Small intestine (tissue), 7 donors: ENCODE measurements around the gene XRCC5. TPM values are rescaled to one million over a fixed set of nuclear protein-coding genes. Genes with fewer than 3 reads are reported as not detected.

Experiments
- DNase-seq, 2 donors: peaks; one replicate each; pipeline versions ENCODE4 v3.0.0 to v3.0.0-alpha.2; 2013
- FAIRE-seq: peaks from 2 replicates; lab custom pipeline; 2012; peaks lifted over from hg19 to GRCh38; lab: Jason Lieb, UNC
- H3K27ac ChIP-seq, 3 donors: one replicate each; pipeline ENCODE4 v1.5.1; 2013; ENCODE audit warnings: low read length in 2 of 3, mild to moderate bottlenecking in 2 of 3, control low read depth in 1 of 3, inconsistent platforms in 1 of 3, low read depth in 1 of 3, moderate library complexity in 1 of 3
- H3K27me3 ChIP-seq, 3 donors: one replicate each; pipeline ENCODE4 v1.6.1; 2013; ENCODE audit warnings: low read length in 3 of 3, inconsistent platforms in 1 of 3; ENCODE audit not compliant: control insufficient read depth in 3 of 3, insufficient read depth in 3 of 3
- H3K36me3 ChIP-seq, 3 donors: one replicate each; pipeline ENCODE4 v1.6.1; 2013; ENCODE audit warnings: low read length in 3 of 3, inconsistent platforms in 1 of 3, low read depth in 1 of 3, mild to moderate bottlenecking in 1 of 3, moderate library complexity in 1 of 3; ENCODE audit not compliant: control insufficient read depth in 3 of 3, insufficient read depth in 2 of 3
- H3K4me1 ChIP-seq, 3 donors: one replicate each; pipeline ENCODE4 v1.6.1; 2013; ENCODE audit warnings: low read length in 2 of 3, inconsistent platforms in 1 of 3, low read depth in 1 of 3, mild to moderate bottlenecking in 1 of 3, moderate library complexity in 1 of 3; ENCODE audit not compliant: control insufficient read depth in 3 of 3, insufficient read depth in 2 of 3
- H3K4me3 ChIP-seq, 3 donors: one replicate each; pipeline ENCODE4 v1.5.1; 2013; ENCODE audit warnings: low read length in 3 of 3, control low read depth in 1 of 3, inconsistent platforms in 1 of 3, low read depth in 1 of 3, mild to moderate bottlenecking in 1 of 3, moderate library complexity in 1 of 3
- H3K9me3 ChIP-seq, 2 donors: one replicate each; pipeline ENCODE4 v1.6.1; 2013; ENCODE audit warnings: low read depth in 1 of 2, low read length in 1 of 2; ENCODE audit not compliant: control insufficient read depth in 2 of 2, insufficient read depth in 1 of 2
- WGBS, 3 donors: extraction: QIAGEN DNeasy Blood & Tissue Kit; methylation state at CpG; one replicate each; pipeline ENCODE4 v1.1.7; 2013; 5-methylcytosine and 5-hydroxymethylcytosine counted together
- polyA plus RNA-seq, 4 donors: library from polyadenylated mRNA; stranded (reverse) in 3 of 4; unstranded in 1 of 4; fragments of 200-250 nt in 3 of 4; fragments of 120-200 nt in 1 of 4; gene quantifications; one replicate each; pipeline versions ENCODE4 v1.2.1 to v1.2.3, GENCODE V29; 2013
- donor health status: healthy with polysubstance abuse.
- donor health status: control.
- donor health status: control.
- donor health status: Bipolar disorder and iron deficiency.
- donor health status: healthy.

XRCC5 gene
- polyA plus RNA-seq, 4 donors, result 76.7 to 188 (median 99.5) TPM

DNA sequence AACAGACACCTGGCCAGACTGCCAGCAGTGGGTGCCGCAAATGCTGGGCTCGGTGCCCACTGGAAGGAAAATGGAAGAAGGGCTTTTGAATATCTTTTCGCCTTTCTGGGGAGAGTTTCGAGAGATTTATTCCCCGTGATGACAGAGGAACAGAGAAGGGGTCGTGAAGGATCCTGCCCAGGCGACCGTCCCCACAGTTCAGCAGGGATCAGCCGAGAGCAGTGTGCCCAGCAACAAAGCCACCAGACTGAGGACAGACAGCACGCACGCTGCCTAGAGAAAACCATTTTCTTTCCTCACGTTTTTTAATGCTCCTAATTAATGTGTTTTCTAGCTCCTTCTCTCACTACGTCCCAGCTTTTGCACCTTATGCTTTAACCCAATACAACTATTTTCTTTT lies 47.7 kb downstream of the XRCC5 start:
- no peak overlapping the region for H3K27ac ChIP-seq
- no peaks in the 10 kb centered on the region for H3K27me3 ChIP-seq
- 95 to 98% (median 96%) methylated on average over 13 of the region's 13 CpGs for WGBS, 3 donors
- peaks cover 28 to 35% (median 32%) of the 10 kb centered on the region in 3 donors for H3K36me3 ChIP-seq
- FAIRE-seq (no peak), DNase-seq (no peak)
- H3K9me3 ChIP-seq, result no peaks in the 10 kb centered on the region
- H3K4me3 ChIP-seq, result no peak overlapping the region
- no peaks in the 10 kb centered on the region for H3K4me1 ChIP-seq

DNA sequence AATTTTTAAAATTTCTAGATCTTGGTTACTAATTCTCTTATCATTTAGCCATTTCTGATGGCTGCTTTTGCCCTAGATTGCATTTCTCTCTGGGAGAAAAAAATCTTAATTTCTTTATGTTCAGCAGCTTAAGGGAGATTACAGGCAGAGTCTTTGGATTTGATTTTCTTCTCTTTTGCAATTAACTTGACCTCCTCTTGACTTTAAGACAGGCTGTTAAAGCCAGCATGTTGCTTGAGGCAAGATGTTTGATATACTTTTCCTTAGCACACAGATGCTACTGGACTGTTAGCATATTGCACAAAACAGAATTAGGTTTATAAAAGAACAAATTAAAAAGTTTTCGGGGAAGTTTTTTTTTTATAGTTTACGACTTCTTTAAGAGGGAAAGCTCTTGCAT lies 50.0 kb downstream of the XRCC5 start:
- FAIRE-seq, result no peak
- H3K36me3 ChIP-seq, result peaks cover 27 to 36% (median 27%) of the 10 kb centered on the region in 3 donors
- no peaks in the 10 kb centered on the region for H3K4me1 ChIP-seq
- 72 to 96% (median 86%) methylated on average over 2 of the region's 2 CpGs for WGBS, 3 donors
- H3K27me3 ChIP-seq, result no peaks in the 10 kb centered on the region
- no peak for DNase-seq
- H3K4me3 ChIP-seq, result no peak overlapping the region
- H3K9me3 ChIP-seq, result no peaks in the 10 kb centered on the region
- no peak overlapping the region for H3K27ac ChIP-seq

DNA sequence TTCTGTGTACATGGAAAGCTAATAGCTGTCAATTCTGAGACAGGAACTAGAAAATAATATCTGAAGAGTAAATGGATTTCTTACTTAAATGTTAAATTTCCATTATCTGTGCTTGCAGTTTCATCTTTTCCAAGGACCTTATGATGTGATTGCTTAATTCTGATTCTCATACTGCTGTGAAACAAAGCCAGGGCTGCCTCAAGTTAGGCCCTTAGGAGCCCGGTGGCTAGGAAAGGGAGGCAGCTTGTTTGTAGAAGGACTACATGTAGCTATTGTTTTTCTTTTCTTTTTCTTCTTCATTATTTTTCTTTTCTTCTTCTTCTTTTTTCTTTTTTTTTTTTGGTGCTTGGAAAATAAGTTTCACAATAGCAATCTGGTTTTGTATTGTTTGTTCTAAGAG lies 50.5 kb downstream of the XRCC5 start:
- H3K36me3 ChIP-seq, result peaks cover 28 to 39% (median 28%) of the 10 kb centered on the region in 3 donors
- H3K27me3 ChIP-seq, result no peaks in the 10 kb centered on the region
- H3K9me3 ChIP-seq, result no peaks in the 10 kb centered on the region
- H3K27ac ChIP-seq, result no peak overlapping the region
- WGBS, 3 donors, result 78 to 100% (median 78%) methylated on average over 1 of the region's 1 CpG
- no peak overlapping the region for H3K4me3 ChIP-seq
- DNase-seq, result no peak
- no peaks in the 10 kb centered on the region for H3K4me1 ChIP-seq
- no peak for FAIRE-seq

DNA sequence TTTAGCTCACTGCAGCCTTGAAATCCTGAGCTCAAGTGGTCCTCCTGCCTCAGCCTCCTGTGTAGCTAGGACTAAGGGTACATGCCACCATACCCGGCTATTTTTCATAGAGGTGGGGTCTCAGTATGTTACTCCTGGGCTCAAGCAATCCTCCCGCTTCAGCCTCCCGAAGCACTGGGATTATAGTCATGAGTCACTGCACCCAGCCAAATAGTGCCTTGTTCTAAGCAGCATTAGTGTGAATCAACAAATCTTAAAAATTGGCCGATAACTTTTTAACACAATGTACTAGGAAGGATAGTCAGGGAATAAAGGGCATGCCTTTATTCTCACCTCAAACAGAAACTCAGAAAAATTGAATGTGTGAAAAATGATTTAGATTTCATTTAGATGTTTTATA lies 51.6 kb downstream of the XRCC5 start:
- H3K27me3 ChIP-seq, result no peaks in the 10 kb centered on the region
- H3K4me3 ChIP-seq, result no peak overlapping the region
- no peak overlapping the region for H3K27ac ChIP-seq
- FAIRE-seq (no peak), DNase-seq (no peak)
- H3K9me3 ChIP-seq, result no peaks in the 10 kb centered on the region
- WGBS, 3 donors, result 84 to 96% (median 93%) methylated on average over 4 of the region's 4 CpGs
- H3K36me3 ChIP-seq, result peaks cover 27 to 39% (median 28%) of the 10 kb centered on the region in 3 donors
- H3K4me1 ChIP-seq, result no peaks in the 10 kb centered on the region

DNA sequence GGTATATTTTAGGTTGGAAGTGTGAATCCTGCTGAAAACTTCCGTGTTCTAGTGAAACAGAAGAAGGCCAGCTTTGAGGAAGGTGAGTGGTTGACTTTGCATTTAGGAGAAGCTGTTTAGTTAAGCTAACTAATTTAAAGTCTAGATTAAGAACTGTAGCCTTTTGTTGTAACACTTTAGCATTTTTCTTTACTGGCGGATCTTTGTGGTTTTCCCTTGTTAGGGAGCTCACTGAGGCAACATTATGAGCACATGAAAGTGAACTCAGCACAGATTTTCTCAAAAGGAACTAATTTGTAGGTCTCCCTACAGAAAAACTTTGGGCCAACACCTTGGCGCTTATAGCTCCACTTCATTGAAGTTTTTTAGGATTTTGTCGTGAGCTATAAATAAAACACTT lies 52.8 kb downstream of the XRCC5 start:
- H3K27ac ChIP-seq, result no peak overlapping the region
- H3K4me3 ChIP-seq, result no peak overlapping the region
- no peaks in the 10 kb centered on the region for H3K9me3 ChIP-seq
- no peaks in the 10 kb centered on the region for H3K27me3 ChIP-seq
- H3K4me1 ChIP-seq, result no peaks in the 10 kb centered on the region
- 95 to 97% (median 97%) methylated on average over 4 of the region's 4 CpGs for WGBS, 3 donors
- DNase-seq (no peak), FAIRE-seq (no peak)
- peaks cover 21 to 39% (median 23%) of the 10 kb centered on the region in 3 donors for H3K36me3 ChIP-seq

DNA sequence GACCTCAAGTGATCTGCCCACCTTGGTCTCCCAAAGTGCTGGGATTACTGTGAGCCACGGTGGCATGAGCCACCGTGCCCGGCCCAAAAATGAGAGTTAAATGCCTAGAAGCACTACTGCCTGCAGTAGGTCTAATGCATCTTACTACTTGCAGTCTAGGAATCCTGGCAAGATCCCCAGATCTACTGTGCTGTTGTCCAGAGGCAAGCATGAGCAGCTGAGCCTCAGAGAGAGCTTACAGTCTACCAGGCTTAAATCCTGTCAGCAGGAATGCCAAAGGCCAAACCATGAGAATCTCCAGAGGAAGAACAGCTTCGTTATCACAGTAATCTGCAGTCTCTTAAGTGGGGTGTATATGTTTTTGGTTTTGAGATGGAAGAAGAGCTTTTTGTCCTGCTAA lies 54.4 kb downstream of the XRCC5 start:
- WGBS, 3 donors, result 89 to 94% (median 93%) methylated on average over 4 of the region's 4 CpGs
- DNase-seq (no peak), FAIRE-seq (no peak)
- H3K36me3 ChIP-seq, result peaks cover 19 to 36% (median 26%) of the 10 kb centered on the region in 3 donors
- H3K27me3 ChIP-seq, result no peaks in the 10 kb centered on the region
- H3K9me3 ChIP-seq, result no peaks in the 10 kb centered on the region
- no peaks in the 10 kb centered on the region for H3K4me1 ChIP-seq
- no peak overlapping the region for H3K4me3 ChIP-seq
- H3K27ac ChIP-seq, result no peak overlapping the region

DNA sequence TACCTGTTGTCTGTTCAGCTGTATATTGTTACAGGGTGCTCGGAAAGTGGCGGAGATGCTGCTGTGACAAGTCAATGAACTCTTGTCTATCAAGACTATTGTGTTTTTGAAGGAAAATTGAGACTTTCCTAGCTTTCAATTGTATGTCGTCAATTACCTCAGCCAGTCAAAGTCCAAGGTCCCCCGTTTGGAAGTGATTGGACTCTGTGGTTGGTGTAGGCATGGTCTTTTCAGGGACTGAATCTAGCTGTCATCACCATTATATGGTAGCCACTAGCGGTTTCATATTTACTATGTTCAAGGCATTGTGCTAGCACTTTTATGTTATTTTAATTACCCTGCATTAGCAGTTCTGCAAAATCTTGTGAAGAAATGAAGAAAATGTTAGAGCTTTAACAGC lies 54.9 kb downstream of the XRCC5 start:
- Histone ChIP-seq H3K4me1 (no peaks in the 10 kb centered on the region), H3K4me3 (no peak overlapping the region), H3K27ac (no peak overlapping the region), H3K9me3 (no peaks in the 10 kb centered on the region), H3K36me3 (peaks cover 19 to 38% (median 26%) of the 10 kb centered on the region in 3 donors), H3K27me3 (no peaks in the 10 kb centered on the region)
- FAIRE-seq (no peak), DNase-seq (peak in 1 of 2 donors; percentile 17)
- 70 to 85% (median 74%) methylated on average over 5 of the region's 5 CpGs for WGBS, 3 donors

DNA sequence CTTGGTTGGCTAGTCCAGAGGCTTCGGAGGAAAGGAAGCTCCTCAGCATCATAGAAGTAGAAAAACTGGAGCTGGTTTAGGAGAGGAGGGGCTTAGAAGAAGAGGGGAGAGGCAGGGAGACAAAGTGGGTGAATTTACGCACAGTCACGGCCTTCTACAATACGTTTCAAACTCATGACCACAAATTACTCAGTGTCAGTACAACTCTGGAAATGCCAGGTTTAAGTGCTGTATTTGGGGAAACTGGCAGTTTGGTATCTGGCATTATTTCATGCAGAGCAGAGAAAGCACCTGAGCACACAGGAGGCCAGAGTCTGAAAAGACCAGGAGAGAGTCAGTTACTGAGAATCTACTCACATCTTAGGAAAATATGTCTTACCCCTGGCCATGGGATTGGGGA lies 55.4 kb downstream of the XRCC5 start:
- peaks cover 18 to 38% (median 26%) of the 10 kb centered on the region in 3 donors for H3K36me3 ChIP-seq
- 88 to 97% (median 90%) methylated on average over 4 of the region's 4 CpGs for WGBS, 3 donors

DNA sequence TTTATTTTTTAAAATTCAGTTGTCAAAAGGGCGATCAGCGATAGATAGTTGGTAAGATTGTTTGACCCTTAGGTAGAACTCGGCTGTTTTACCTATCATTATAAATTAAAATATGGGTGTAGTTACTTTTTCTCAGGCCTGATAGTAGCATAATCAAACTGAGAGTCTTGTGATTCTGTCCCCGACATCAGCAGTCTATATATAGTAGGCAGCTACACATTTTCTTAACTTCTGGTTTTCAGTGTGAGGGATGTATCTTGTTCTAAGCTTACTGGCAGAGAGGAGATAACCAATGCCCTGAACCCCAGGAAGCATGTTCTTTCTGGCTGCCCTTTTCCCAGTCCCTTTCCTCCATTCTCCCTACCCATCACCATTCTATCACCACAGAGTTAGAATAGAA lies 56.6 kb downstream of the XRCC5 start:
- Histone ChIP-seq H3K4me1 (no peaks in the 10 kb centered on the region), H3K27me3 (no peaks in the 10 kb centered on the region), H3K27ac (no peak overlapping the region), H3K9me3 (no peaks in the 10 kb centered on the region), H3K4me3 (no peak overlapping the region), H3K36me3 (peaks cover 15 to 33% (median 26%) of the 10 kb centered on the region in 3 donors)
- FAIRE-seq (no peak), DNase-seq (no peak)
- 88 to 95% (median 90%) methylated on average over 4 of the region's 4 CpGs for WGBS, 3 donors

More for the DNA sequence above, 55.4 kb downstream of the XRCC5 start:
- H3K9me3 ChIP-seq, result no peaks in the 10 kb centered on the region
- no peaks in the 10 kb centered on the region for H3K4me1 ChIP-seq
- no peaks in the 10 kb centered on the region for H3K27me3 ChIP-seq
- FAIRE-seq (no peak), DNase-seq (no peak)
- H3K27ac ChIP-seq, result no peak overlapping the region
- no peak overlapping the region for H3K4me3 ChIP-seq
